Endodermal cell (in vitro differentiated cells): ENCODE results near the gene KIF17. TPM values are rescaled to one million over a fixed set of nuclear protein-coding genes. Genes with fewer than 3 reads are reported as not detected.
A peak's percentile ranks its signal among the peaks of the same experiment; 100 is the strongest.

Experiments
- DNase-seq: peaks from one replicate; pipeline ENCODE4 v3.0.0-alpha.2; 2017
- H3K27ac ChIP-seq: 2 replicates; pipeline ENCODE4 v1.5.1; 2013; ENCODE audit warnings: mild to moderate bottlenecking, low read depth, low read length, moderate library complexity
- H3K27me3 ChIP-seq: 2 replicates; pipeline ENCODE4 v1.6.1; 2013; ENCODE audit warnings: mild to moderate bottlenecking, low read length, moderate library complexity; ENCODE audit not compliant: insufficient read depth, control insufficient read depth, poor library complexity, severe bottlenecking
- H3K36me3 ChIP-seq: 2 replicates; pipeline ENCODE4 v1.7.0; 2013; ENCODE audit warnings: mild to moderate bottlenecking, low read length, moderate library complexity; ENCODE audit not compliant: control insufficient read depth, insufficient read depth
- H3K4me1 ChIP-seq: one replicate; pipeline ENCODE4 v1.7.0; 2013; ENCODE audit warnings: low read length; ENCODE audit not compliant: control insufficient read depth, insufficient read depth
- H3K4me3 ChIP-seq: 2 replicates; pipeline ENCODE4 v1.5.1; 2013; ENCODE audit warnings: mild to moderate bottlenecking, low read length, moderate library complexity
- H3K9ac ChIP-seq: 2 replicates; pipeline ENCODE4 v1.6.1; 2013; ENCODE audit warnings: mild to moderate bottlenecking, low read length, moderate library complexity; ENCODE audit not compliant: poor library complexity, severe bottlenecking; ENCODE audit errors: extremely low read depth
- H3K9me3 ChIP-seq: 2 replicates; pipeline ENCODE4 v1.6.1; 2013; ENCODE audit warnings: mild to moderate bottlenecking, low read length, moderate library complexity; ENCODE audit not compliant: control insufficient read depth
- H3K27ac Mint-ChIP-seq: 2 replicates; pipeline ENCODE4 v1.8.0; 2020; ENCODE audit warnings: mixed read lengths
- H3K27me3 Mint-ChIP-seq: 2 replicates; pipeline ENCODE4 v1.8.0; 2021; ENCODE audit warnings: mild to moderate bottlenecking, mixed read lengths; ENCODE audit not compliant: insufficient read depth
- H3K36me3 Mint-ChIP-seq: 2 replicates; pipeline ENCODE4 v1.8.0; 2020; ENCODE audit warnings: low read depth, mixed read lengths
- H3K4me1 Mint-ChIP-seq: 2 replicates; pipeline ENCODE4 v1.8.0; 2020; ENCODE audit warnings: mixed read lengths
- H3K4me3 Mint-ChIP-seq: 2 replicates; pipeline ENCODE4 v1.8.0; 2020; ENCODE audit warnings: mild to moderate bottlenecking, moderate library complexity, mixed read lengths
- H3K9me3 Mint-ChIP-seq: 2 replicates; pipeline ENCODE4 v1.8.0; 2020; ENCODE audit warnings: mild to moderate bottlenecking, mixed read lengths
- CTCF ChIP-seq: fragments of 200-600 bp; sonication (generic); conservative IDR thresholded peaks from 2 replicates; pipeline ENCODE4 v1.5.0; 2021; ENCODE audit warnings: antibody characterized with exemption, mild to moderate bottlenecking
- WGBS, 2 experiments: methylation state at CpG; one replicate each; pipeline versions ENCODE4 v1.1.5 to v1.1.7; 2013; ENCODE audit warnings: missing lambda C conversion rate in 2 of 2, mixed read lengths in 1 of 2; ENCODE audit not compliant: insufficient coverage in 1 of 2, insufficient read length in 1 of 2; 5-methylcytosine and 5-hydroxymethylcytosine counted together
- total RNA-seq, 2 donors: library from RNA; stranded (reverse); fragmentation: NEBNext Ultra II Directional in 1 of 2; extraction: Animal tissue kit (Norgen Biotek cat#: 25700) in 1 of 2; gene quantifications; 2 replicates in 1 of 2; 3 replicates in 1 of 2; pipeline ENCODE4 v1.2.1, GENCODE V29; 2021

KIF17 gene
- total RNA-seq, 2 donors from 2014 or later: 4.2 to 8.0 TPM

DNA sequence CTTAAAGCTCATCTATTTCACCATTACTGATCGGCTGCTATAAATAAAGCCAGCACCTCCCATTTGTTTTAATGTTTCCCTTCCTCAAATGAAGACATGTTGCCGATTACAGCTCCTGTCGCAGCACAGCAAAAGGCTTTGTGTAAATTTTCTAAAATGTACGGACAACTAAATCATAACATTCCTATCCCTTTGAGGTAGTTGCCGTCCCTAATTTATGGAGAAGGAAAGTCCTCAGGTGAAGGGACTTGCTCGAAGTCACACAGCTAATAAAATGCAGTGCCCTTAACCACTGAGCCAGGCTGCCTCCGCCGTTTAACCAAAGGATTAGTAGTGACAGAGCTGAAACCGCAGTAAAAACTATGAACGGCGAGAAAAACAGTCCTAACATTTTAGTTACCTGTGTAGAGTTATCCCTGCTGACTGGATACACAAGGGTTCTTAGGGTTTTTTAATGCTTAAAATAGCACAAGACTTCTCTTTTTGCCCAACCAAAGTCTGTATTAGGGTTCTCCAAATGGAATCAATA is 83.7 kb downstream of the KIF17 start:
- Histone ChIP-seq H3K27ac (no peak overlapping the region), H3K36me3 (no peaks in the 10 kb centered on the region), H3K9me3 (peaks cover 4% of the 10 kb centered on the region), H3K4me1 (no peaks in the 10 kb centered on the region), H3K4me3 (peak overlapping the region; percentile 88), H3K27me3 (no peaks in the 10 kb centered on the region), H3K9ac (peak overlapping the region; percentile 59)
- TF ChIP-seq CTCF: no peak
- Mint-ChIP-seq H3K4me1 (peaks cover 4% of the 10 kb centered on the region), H3K27ac (peak overlapping the region; percentile 81), H3K27me3 (no peaks in the 10 kb centered on the region), H3K9me3 (peaks cover 11% of the 10 kb centered on the region), H3K4me3 (peak overlapping the region; percentile 67), H3K36me3 (peaks cover 14% of the 10 kb centered on the region)
- 2 to 3% methylated on average over 8 to 11 of the region's 11 CpGs for WGBS, 2 experiments
- DNase-seq: no peak

GRCh38 chr1:20633190-20634064 is 84.4 kb downstream of the KIF17 start, which contains the start of gene PINK1:
PINK1 (plus strand) TSS chr1:20633458; CDS start chr1:20633549, 91 bp downstream.
- H3K9me3 Mint-ChIP-seq: peaks cover 18% of the 10 kb centered on the region
- Histone ChIP-seq H3K27me3 (no peaks in the 10 kb centered on the region), H3K36me3 (no peaks in the 10 kb centered on the region), H3K4me3 (peak within 1 kb of the TSS; percentile 88), H3K9ac (peak within 1 kb of the TSS; percentile 59), H3K27ac (peak within 1 kb of the TSS; percentile 50), H3K4me1 (no peaks in the 10 kb centered on the region), H3K9me3 (peaks cover 9% of the 10 kb centered on the region)
- H3K4me1 Mint-ChIP-seq: peaks cover 4% of the 10 kb centered on the region
- H3K4me3 Mint-ChIP-seq: peak within 1 kb of the TSS; percentile 67
- 2 to 9% methylated on average over 23 to 93 of the region's 93 CpGs for WGBS, 2 experiments
- TF ChIP-seq CTCF: peak; percentile 99
- H3K27ac Mint-ChIP-seq: peak within 1 kb of the TSS; percentile 81
- H3K36me3 Mint-ChIP-seq: peaks cover 9% of the 10 kb centered on the region
- peak; percentile 98 for DNase-seq
- no peaks in the 10 kb centered on the region for H3K27me3 Mint-ChIP-seq

GRCh38 chr1:20632386-20632785 is 85.4 kb downstream of the KIF17 start:
- Mint-ChIP-seq H3K27ac (no peak overlapping the region), H3K9me3 (peaks cover 28% of the 10 kb centered on the region), H3K4me1 (peaks cover 4% of the 10 kb centered on the region), H3K36me3 (peaks cover 13% of the 10 kb centered on the region), H3K27me3 (no peaks in the 10 kb centered on the region), H3K4me3 (peak overlapping the region; percentile 67)
- Histone ChIP-seq H3K4me1 (no peaks in the 10 kb centered on the region), H3K4me3 (no peak overlapping the region), H3K27ac (no peak overlapping the region), H3K27me3 (no peaks in the 10 kb centered on the region), H3K9ac (no peak overlapping the region), H3K9me3 (peaks cover 19% of the 10 kb centered on the region), H3K36me3 (no peaks in the 10 kb centered on the region)
- no peak for DNase-seq
- TF ChIP-seq CTCF: no peak
- WGBS, 2 experiments: 80 to 98% methylated on average over 1 to 3 of the region's 3 CpGs
